MG63 (cell line): ENCODE data around the gene CBLN3. TPM values are rescaled to one million over a fixed set of nuclear protein-coding genes. Genes with fewer than 3 reads are reported as not detected.

Experiments
- DNase-seq: peaks from one replicate; pipeline ENCODE4 v3.0.0-alpha.2; 2020
- H3K27me3 ChIP-seq: fragments of 250-450 bp; sonication (Bioruptor Pico); 2 replicates; pipeline ENCODE4 v1.5.1; 2020; ENCODE audit warnings: mild to moderate bottlenecking, moderate library complexity
- H3K36me3 ChIP-seq: fragments of 250-450 bp; sonication (Bioruptor Pico); 2 replicates; pipeline ENCODE4 v1.5.1; 2020; ENCODE audit warnings: mild to moderate bottlenecking, moderate library complexity
- H3K4me3 ChIP-seq: fragments of 250-450 bp; sonication (Bioruptor Pico); 2 replicates; pipeline ENCODE4 v1.5.1; 2020; ENCODE audit warnings: mild to moderate bottlenecking, moderate library complexity
- H3K9me3 ChIP-seq: fragments of 250-450 bp; sonication (Bioruptor Pico); 2 replicates; pipeline ENCODE4 v1.5.1; 2020; ENCODE audit warnings: mild to moderate bottlenecking, moderate library complexity
- total RNA-seq: library from RNA; depleted of rRNA; stranded (reverse); fragments of >200 nt; shearing (Covaris generic); gene quantifications from 2 replicates; pipeline ENCODE4 v1.2.3, GENCODE V29; 2014; ENCODE audit warnings: low replicate concordance

CBLN3 gene
- total RNA-seq, 1 experiment from 2014 or later, result 2.0 TPM

DNA sequence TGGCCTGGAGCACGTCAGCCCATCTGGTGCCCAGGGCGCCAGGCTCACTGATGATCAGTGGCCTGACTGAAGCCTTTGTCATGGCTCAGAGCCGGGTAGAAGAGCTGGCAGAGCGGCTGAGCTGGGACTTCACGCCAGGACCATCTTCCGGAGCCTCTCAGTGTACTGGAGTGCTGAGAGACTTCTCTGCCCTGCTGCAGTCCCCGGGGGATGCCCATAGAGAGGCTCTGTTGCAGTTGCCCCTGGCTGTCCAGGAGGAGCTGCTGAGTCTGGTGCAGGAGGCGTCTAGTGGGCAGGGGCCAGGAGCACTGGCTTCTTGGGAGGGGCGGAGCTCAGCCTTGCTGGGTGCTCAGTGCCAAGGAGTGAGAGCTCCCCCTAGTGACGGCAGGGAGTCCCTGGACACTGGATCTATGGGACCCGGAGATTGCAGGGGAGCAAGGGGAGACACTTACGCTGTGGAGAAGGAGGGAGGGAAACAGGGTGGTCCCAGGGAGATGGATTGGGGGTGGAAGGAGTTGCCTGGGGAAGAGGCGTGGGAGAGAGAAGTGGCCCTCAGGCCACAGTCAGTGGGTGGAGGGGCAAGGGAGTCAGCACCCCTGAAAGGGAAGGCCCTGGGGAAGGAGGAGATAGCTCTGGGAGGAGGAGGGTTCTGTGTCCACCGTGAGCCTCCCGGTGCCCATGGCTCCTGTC, 2.2 kb upstream of the CBLN3 start:
- Histone ChIP-seq H3K4me3 (peak overlapping the region; percentile 74), H3K9me3 (no peaks in the 10 kb centered on the region), H3K27me3 (no peaks in the 10 kb centered on the region), H3K36me3 (peaks cover 26% of the 10 kb centered on the region)
- peak; percentile 86 for DNase-seq

DNA sequence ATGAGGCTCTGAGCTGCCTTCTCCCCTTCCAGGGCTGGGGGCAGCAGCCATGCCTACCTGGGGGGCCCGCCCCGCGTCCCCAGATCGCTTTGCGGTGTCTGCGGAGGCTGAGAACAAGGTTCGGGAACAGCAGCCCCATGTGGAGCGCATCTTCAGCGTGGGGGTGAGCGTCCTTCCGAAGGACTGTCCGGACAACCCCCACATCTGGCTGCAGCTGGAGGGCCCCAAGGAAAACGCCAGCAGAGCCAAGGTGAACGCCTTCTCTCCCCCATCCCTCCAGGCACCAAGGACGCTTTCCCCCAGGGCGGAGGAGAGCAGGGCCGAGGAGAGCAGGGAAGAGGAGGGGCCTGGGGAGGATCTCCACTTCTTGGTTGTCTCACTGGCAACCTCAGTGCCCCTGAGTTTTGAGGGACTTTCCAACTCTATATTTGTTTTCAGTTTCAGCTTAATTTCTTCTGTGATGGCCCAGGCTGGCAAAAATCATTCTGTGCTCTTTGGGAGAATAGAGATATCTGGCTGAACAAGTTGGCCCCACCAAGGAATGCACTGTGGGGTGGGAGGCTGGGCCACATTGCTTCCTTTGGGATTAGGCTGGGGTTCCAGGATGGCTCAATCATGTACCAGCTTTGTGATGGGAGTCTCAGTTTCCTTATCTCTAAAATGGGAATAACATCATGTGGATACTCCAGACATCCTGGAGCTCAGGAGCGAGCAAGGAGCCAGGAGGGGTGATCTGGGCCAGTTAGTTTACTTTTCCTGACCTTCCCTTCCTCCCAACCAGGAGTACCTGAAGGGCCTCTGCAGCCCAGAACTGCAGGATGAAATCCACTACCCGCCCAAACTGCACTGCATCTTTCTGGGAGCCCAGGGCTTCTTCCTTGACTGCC, 1.5 kb upstream of the CBLN3 start:
- H3K36me3 ChIP-seq, result peaks cover 26% of the 10 kb centered on the region
- DNase-seq, result peak; percentile 62

DNA sequence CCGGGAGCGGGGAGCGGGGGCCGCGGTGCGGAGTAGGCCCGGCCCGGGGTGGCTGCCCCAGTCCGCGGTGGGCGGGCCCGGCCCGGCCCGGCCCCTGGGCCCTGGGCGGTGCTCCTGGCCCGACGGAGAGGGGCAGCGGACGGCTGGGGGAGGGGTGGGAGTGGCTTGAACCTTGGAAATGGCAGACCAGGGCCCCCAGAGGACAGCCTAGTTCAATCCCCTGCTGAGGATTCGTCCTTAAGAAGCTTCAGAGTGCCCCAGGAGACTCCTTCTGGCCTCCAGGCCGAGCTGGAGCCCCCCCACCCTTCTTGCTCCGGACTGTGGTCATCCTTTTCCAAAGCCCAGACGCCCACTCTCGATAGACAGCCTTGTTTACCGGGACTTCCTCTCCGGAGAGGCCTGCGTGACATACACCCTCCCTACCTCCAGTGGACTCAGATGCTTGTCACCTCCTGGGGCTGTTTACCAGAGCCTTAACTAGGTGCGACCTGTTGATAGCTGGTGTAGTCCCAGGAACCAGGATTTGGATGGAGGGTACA, 744 bp upstream of the CBLN3 start:
- DNase-seq, result peak; percentile 78
- peaks cover 26% of the 10 kb centered on the region for H3K36me3 ChIP-seq
- no peaks in the 10 kb centered on the region for H3K27me3 ChIP-seq
- peak overlapping the region; percentile 74 for H3K4me3 ChIP-seq
- H3K9me3 ChIP-seq, result no peaks in the 10 kb centered on the region

More for the DNA sequence above, 1.5 kb upstream of the CBLN3 start:
- Histone ChIP-seq H3K9me3 (no peaks in the 10 kb centered on the region), H3K27me3 (no peaks in the 10 kb centered on the region), H3K4me3 (peak overlapping the region; percentile 74)

DNA sequence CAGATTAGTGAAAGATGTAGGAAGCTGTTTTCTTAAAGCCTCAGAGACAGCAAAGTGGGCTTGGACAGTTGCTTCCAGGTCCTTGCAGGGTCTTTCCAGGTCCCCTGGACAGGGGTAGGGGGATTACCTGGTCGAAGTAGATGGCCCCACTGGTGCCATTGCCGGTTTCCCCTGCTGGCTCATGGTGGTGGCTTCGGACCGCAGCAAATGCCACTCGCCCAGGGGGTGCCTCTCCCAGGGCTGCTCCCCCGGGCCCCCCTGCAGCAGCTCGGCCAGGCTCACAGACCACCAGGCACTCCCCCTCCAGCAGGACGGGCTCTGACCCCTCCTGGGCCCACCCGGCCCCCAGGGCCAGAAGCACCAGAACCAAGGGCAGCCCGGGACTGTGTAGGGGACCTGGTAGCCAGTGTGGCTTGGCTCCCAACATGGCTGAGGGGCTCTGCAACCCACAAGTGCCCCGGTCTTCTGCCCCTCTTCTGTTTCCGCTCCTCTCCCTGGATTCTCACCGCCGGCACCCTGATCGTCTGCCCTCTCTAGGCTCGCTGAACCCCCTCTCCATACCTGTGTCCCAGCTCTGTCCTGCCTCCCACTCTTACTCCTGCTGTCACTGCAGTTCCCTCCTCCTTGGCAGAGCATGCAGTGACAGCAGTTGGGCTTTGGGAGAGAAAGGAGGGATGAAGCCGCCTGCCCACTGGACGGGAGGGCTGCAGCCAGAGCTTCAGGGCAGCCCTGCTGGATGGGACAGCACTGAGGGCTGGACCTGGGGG, 657 bp downstream of the CBLN3 start:
- H3K4me3 ChIP-seq, result peak overlapping the region; percentile 74; the same call in 1 of the 2 replicates

DNA sequence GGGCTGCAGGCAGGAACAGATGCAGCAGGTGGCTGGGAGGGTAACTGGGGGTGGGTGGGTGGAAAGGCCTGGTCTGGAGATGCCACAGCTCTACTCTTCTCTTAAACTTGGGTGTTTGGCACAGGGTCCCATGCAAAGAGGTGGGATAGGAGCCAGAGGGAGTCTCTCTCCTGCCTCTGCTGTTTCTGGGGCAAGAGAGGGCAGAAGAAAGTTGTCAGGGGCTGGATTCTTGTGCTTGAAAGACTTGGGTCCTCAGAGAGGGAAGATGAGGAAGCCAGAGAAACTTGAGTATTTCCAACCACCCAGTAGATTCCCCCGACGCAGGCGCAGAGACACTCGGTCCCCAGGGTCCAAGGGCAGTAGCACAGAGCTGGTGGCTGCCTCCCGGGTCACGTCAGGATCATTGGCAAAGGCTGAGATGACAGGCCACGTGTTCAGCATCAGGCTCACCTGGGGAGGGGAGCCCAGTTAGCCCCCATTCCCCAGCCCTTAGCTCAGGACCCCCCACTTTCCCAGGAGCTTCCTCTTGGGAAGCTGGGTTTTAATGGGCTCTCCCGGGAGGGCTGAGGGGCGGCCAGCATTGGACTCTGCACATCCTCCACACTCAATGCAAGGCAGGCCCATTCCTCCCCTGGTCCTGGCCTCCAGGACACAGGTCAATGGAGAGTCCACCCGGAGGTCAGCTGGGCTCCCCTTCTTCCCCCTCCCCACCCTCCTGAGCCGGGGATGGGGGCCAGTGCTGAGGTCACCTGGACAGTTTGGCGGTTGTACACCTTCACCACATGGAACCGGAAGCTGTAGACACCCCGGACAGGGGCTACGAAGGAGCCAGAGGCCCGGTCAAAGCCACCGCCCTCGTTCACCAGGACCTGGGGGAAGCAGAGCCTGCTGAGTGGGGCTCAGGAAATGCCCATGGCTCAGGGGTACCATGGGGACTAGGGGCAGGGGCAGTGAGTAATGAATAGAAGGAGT, 1.6 kb downstream of the CBLN3 start:
- Histone ChIP-seq H3K36me3 (peaks cover 13% of the 10 kb centered on the region), H3K27me3 (no peaks in the 10 kb centered on the region), H3K9me3 (no peaks in the 10 kb centered on the region), H3K4me3 (no peak overlapping the region)
- DNase-seq, result no peak

More for the DNA sequence above, 657 bp downstream of the CBLN3 start:
- Histone ChIP-seq H3K36me3 (peaks cover 23% of the 10 kb centered on the region), H3K9me3 (no peaks in the 10 kb centered on the region), H3K27me3 (no peaks in the 10 kb centered on the region)
- no peak for DNase-seq

DNA sequence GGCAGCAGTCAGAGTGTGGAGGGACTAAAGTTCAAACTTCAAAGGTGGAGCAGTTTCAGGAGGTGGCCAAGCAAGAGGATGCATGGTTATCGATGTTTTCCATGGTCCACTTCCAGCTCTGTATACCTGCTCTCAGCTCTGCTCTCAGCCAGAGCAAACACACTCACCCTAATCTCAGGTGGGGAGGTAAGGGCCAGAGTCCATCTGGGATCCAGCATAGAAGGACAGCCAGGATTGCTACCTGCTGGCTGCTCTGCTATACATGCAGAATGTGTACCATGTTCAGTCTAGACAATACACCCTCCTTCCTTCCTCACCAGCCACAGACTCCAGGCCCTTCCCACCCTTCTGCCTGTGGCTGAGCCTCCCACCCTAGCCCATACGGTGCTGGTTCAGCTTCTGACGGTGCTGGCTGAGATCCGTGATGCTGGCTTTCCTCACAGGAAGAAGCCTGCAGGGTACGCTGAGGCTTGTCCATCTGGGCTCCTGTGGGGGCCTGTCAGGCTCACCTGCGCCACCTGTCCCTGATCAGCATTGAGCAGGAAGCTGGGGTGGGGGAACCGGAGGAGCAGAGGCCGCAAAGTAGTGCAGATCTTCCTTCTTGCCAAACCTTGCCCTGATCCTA, 2.4 kb downstream of the CBLN3 start:
- DNase-seq, result no peak
- Histone ChIP-seq H3K4me3 (no peak overlapping the region), H3K9me3 (no peaks in the 10 kb centered on the region), H3K36me3 (peaks cover 7% of the 10 kb centered on the region; the same call in 1 of the 2 replicates), H3K27me3 (no peaks in the 10 kb centered on the region)

DNA sequence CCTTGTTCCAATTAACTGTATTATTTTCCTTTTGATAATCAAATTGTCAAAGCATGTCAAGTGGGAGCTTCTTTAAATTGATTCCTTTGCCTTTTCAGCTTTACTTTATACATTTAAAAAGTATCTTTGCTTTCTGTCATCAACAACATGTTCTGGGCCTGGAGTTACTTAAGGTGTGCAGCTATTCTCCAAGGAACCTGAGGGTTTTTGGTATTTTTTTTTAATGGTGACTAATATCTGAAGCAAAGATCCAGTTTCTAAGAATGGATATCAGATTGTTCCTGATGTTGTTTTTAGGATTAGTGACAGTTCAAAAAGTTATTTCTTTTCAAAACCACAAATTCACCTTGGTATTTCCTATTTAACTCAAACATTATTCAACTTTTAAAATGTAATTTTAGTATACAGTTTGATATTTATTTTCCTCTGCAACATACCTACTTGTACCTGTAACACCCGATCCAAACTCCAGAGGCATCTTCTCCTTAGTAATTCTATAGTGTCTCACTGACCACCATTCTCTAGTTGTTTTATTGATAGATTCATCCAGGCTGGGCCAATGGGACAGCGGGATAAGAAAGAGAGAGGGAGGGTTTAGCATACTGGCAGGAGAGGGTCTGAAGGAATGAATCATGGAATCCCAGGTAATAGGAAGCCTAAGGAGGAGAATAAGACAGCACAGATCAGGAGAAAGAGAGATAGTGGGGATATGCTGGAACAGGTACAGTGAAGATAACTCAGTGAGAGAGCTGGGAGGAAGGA, 3.1 kb downstream of the CBLN3 start:
- Histone ChIP-seq H3K36me3 (peaks cover 1% of the 10 kb centered on the region; the same call in 1 of the 2 replicates), H3K27me3 (no peaks in the 10 kb centered on the region), H3K4me3 (no peak overlapping the region), H3K9me3 (no peaks in the 10 kb centered on the region)
- DNase-seq, result no peak

DNA sequence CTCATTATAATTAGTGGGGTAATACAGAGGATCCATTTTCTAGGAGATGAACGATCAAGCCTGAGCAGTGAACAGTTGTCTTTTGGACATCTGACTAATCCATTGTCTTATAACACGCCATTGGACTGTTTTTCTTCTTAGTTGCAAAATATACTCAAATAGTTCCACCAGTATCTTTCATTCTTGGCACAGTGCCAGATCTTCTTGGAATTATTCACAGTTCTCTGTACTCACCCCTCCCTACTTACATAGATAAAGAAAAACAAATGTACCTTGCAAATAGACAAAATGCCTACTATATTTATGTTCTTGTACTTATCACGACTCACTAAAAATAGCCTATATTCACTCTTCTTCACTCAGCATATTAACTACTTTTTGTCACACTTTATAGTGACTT, 3.8 kb downstream of the CBLN3 start:
- H3K27me3 ChIP-seq, result no peaks in the 10 kb centered on the region
- no peak overlapping the region for H3K4me3 ChIP-seq
- H3K36me3 ChIP-seq, result no peaks in the 10 kb centered on the region; the same call in 1 of the 2 replicates
- no peaks in the 10 kb centered on the region for H3K9me3 ChIP-seq
- no peak for DNase-seq

DNA sequence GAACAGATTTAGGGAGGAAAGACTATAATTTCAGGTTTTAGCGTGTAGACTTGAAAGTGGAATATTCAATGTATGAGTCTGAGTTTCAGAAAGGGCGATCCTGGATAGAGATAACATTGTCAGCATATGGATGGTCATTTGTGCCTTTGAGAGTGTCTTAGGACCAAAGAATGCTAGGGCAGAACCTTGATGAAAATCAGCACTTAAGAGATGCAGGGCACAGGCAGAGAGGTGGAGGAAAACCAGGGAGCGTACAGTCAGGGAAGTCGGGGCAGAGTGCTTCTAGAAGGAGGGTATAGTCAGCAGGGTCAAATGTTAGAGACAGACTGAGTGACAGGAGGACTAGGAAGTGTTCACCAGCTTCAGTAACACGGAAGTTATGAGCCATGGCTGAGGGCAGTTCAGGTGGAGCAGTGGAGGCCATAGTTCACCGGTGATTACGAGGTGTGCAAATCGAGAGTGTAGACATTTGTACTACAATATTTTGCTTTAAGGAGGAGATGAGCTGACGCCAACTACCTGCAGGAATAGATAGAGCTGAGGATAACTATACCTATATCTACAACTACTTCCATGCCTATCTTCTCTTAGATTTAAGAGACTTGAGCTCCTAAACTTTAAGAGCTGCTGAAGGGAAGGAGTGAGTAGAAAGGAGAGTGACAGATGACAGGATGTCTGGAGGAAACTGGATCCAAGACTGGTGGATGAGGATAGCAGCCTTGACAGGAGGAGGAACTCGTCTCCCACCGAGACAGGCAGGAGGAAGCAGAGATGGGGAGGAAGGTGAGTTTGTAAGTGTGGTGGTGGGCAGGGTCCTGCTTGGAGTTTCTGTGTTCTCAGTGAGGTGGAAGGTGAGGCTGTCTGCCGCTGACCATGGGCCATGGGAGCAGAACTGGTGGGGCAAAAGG, 6.5 kb downstream of the CBLN3 start:
- Histone ChIP-seq H3K4me3 (no peak overlapping the region), H3K27me3 (no peaks in the 10 kb centered on the region), H3K36me3 (no peaks in the 10 kb centered on the region), H3K9me3 (no peaks in the 10 kb centered on the region)
- no peak for DNase-seq

DNA sequence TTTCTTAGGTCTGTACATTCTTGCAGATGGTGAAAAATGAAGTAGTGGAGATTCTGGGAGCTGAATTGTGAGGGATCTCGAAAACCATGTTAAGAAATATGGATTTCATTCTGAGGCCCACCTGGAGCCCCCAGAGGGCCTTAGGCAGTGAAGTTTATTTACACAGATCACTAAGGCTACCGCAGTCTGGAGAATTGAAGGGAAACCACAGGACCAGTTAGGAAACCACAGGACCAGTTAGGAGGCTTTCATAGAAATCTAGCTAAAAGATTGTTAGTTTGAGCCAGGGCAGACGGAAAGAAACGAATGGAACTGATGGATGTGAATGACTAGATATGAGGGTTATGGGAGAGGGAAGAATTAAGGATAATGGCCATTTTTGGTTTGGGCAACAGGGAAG, 7.2 kb downstream of the CBLN3 start:
- no peak overlapping the region for H3K4me3 ChIP-seq
- no peak for DNase-seq
- no peaks in the 10 kb centered on the region for H3K9me3 ChIP-seq
- H3K36me3 ChIP-seq, result no peaks in the 10 kb centered on the region
- H3K27me3 ChIP-seq, result no peaks in the 10 kb centered on the region

DNA sequence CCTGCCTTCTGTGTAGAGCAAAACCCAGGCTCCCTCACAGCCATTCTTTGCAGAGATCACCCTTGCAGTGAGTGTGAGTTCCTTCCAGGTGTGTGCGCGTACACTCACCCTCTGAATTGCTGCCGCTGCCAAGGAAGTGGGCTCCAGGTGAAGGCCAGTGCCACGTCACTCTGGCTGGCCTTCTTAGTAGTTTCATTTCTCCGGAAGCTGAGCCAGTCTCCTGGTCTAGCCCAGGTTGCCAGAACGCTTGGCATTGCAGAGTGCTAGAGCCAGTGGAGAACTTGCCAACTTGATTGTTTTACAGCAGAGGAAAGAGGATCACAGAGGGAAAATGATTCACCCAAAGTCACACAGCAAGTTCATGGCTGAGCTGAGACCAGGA, 11.0 kb downstream of the CBLN3 start:
- peak; percentile 81 for DNase-seq
- no peaks in the 10 kb centered on the region for H3K27me3 ChIP-seq
- no peaks in the 10 kb centered on the region for H3K36me3 ChIP-seq
- no peak overlapping the region for H3K4me3 ChIP-seq
- H3K9me3 ChIP-seq, result no peaks in the 10 kb centered on the region

DNA sequence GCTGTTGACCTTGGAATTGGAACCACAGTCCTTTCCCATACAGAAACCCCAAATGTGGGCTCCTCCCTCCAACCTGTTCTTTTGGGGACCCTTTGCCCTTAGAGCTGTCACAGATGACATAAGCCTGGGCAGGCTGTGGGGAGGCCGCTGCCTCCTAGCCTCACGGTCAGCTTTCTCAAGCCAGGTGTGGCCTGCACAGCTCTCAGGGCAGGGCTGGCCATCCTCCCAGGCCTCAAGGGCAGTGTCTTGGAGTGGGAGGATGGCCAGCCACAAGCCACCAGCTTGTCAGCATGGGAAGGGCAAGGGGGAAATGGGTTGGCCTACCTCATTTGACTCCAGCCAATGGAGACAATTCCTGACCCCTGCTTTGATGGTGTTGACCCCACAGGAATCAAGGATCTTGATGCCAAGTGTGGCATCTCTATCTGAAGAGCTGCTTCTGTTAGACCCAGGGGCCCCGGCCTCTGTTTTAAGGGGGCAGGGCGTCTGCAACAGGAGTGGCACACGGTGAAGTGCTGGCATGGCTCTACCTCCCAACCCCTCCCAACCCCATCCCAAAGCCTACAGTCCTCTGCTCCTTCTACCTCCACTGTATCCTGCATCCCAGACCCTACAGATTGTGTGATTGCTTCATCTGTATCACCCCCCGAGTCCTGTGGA, 11.5 kb downstream of the CBLN3 start:
- Histone ChIP-seq H3K4me3 (no peak overlapping the region), H3K36me3 (no peaks in the 10 kb centered on the region), H3K27me3 (no peaks in the 10 kb centered on the region), H3K9me3 (no peaks in the 10 kb centered on the region)
- DNase-seq, result no peak

DNA sequence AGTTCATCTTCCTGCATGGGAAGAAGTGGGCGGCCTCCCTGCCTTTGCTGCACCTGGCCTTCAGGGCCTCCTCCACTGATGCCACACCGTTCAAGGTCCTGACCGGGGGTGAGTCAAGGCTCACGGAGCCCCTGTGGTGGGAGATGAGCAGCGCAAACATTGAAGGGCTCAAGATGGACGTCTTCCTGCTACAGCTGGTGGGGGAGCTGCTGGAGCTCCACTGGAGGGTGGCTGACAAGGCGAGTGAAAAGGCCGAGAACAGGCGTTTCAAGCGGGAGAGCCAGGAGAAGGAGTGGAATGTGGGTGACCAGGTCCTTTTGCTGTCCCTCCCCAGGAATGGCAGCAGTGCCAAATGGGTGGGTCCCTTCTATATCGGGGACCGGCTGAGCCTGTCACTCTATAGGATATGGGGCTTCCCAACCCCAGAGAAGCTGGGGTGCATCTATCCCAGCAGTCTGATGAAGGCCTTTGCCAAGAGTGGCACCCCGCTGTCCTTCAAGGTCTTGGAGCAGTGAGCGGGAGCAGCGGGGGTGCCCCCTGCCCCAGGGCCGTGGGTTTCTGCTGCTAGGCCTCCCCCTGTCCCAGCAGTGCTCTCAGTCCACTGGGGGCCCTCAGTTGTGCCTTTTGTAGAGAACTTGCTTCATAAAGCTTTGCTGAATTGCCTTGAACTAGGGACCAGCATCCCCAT, 12.4 kb downstream of the CBLN3 start:
- Histone ChIP-seq H3K27me3 (no peaks in the 10 kb centered on the region), H3K36me3 (no peaks in the 10 kb centered on the region), H3K4me3 (no peak overlapping the region), H3K9me3 (no peaks in the 10 kb centered on the region)
- no peak for DNase-seq
